Upper lobe of left lung (tissue), 6 donors: ENCODE measurements around the gene TGFBR3. TPM values are rescaled to one million over a fixed set of nuclear protein-coding genes. Genes with fewer than 3 reads are reported as not detected.

ENCODE experiments used
- ATAC-seq, 2 donors: fragments of 200-7000 bp; cut with Tn5 transposase; one replicate each; pipeline ENCODE4 v1.9.1; 2022; ENCODE audit warnings: mild to moderate bottlenecking in 2 of 2, moderate library complexity in 2 of 2; ENCODE audit not compliant: low FRiP score in 2 of 2
- DNase-seq, 2 donors: peaks; one replicate each; pipeline ENCODE4 v3.0.0-alpha.2; 2019 to 2020
- H3K27ac ChIP-seq, 4 donors: fragments of 200-600 bp; sonication (generic); one replicate each; pipeline ENCODE4 v1.5.1; 2016 to 2019
- H3K27me3 ChIP-seq, 4 donors: fragments of 200-600 bp; sonication (generic); one replicate each; pipeline ENCODE4 v1.5.1; 2017 to 2019
- H3K36me3 ChIP-seq, 4 donors: fragments of 200-600 bp; sonication (generic); one replicate each; pipeline ENCODE4 v1.5.1; 2016 to 2019
- H3K4me1 ChIP-seq, 4 donors: fragments of 200-600 bp; sonication (generic); one replicate each; pipeline ENCODE4 v1.5.1; 2018 to 2019
- H3K4me3 ChIP-seq, 4 donors: fragments of 200-600 bp; sonication (generic); one replicate each; pipeline ENCODE4 v1.5.1; 2017 to 2019; ENCODE audit warnings: mild to moderate bottlenecking in 2 of 4, moderate library complexity in 1 of 4
- H3K9me3 ChIP-seq, 4 donors: fragments of 200-600 bp; sonication (generic); one replicate each; pipeline ENCODE4 v1.5.1; 2018 to 2019
- EP300 ChIP-seq, 4 donors: sonication (generic); formaldehyde crosslinking; IDR thresholded peaks; one replicate each; pipeline ENCODE4 v1.5.1; 2017; ENCODE audit warnings: antibody characterized with exemption in 4 of 4, control low read depth in 2 of 4
- POLR2A ChIP-seq, 4 donors: fragments of 450-650 bp; IDR thresholded peaks; one replicate each; pipeline ENCODE4 v1.5.1; 2016 to 2017; ENCODE audit warnings: antibody characterized with exemption in 4 of 4, mild to moderate bottlenecking in 2 of 4
- POLR2AphosphoS5 ChIP-seq, 2 donors: sonication (generic); formaldehyde crosslinking; IDR thresholded peaks; one replicate each; pipeline ENCODE4 v1.5.1; 2017; ENCODE audit warnings: antibody characterized with exemption in 2 of 2
- WGBS, 2 donors: methylation state at CpG; one replicate each; pipeline ENCODE4 v1.1.5; 2017 to 2018; 5-methylcytosine and 5-hydroxymethylcytosine counted together
- total RNA-seq, 6 donors: library from RNA; depleted of rRNA in 4 of 6; stranded (reverse); fragments of >200 nt in 4 of 6; gene quantifications; one replicate each; pipeline versions ENCODE4 v1.1.0 to v1.2.1, GENCODE V29; 2016 to 2021
- TF ChIP-seq, protein P1 (sequence below), 6 experiments: fragments of 450-650 bp in 4 of 6; fragments of 200-600 bp in 2 of 6; sonication (generic) in 2 of 6; IDR thresholded peaks; one replicate each; pipeline ENCODE4 v1.5.1; 2016 to 2019; ENCODE audit warnings: antibody characterized with exemption in 6 of 6
- donor health status: DM: no; HTN: no; CAD: no; lungs with moderate emphysema.
- donor health status: DM: no; HTN: yes; CAD: no; lungs with severe emphysema.

The TGFBR3 gene
- total RNA-seq, 6 donors from 2014 or later: 33.5 to 78.3 (median 57.1) TPM

- H3K36me3 ChIP-seq: no peaks in the 10 kb centered on the region
- peaks cover 28 to 49% (median 41%) of the 10 kb centered on the region in 4 donors for H3K4me1 ChIP-seq
- no peaks in the 10 kb centered on the region for H3K27me3 ChIP-seq
- H3K4me3 ChIP-seq: no peak overlapping the region
- 66 to 76% methylated on average over 8 of the region's 8 CpGs for WGBS, 2 donors
- no peak overlapping the region for H3K27ac ChIP-seq
- TF ChIP-seq EP300 (IDR thresholded peaks at IDR 0.05): no peak
- TF ChIP-seq, protein P1, sequence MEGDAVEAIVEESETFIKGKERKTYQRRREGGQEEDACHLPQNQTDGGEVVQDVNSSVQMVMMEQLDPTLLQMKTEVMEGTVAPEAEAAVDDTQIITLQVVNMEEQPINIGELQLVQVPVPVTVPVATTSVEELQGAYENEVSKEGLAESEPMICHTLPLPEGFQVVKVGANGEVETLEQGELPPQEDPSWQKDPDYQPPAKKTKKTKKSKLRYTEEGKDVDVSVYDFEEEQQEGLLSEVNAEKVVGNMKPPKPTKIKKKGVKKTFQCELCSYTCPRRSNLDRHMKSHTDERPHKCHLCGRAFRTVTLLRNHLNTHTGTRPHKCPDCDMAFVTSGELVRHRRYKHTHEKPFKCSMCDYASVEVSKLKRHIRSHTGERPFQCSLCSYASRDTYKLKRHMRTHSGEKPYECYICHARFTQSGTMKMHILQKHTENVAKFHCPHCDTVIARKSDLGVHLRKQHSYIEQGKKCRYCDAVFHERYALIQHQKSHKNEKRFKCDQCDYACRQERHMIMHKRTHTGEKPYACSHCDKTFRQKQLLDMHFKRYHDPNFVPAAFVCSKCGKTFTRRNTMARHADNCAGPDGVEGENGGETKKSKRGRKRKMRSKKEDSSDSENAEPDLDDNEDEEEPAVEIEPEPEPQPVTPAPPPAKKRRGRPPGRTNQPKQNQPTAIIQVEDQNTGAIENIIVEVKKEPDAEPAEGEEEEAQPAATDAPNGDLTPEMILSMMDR (IDR thresholded peaks at IDR 0.05): no peak
- TF ChIP-seq POLR2AphosphoS5 (IDR thresholded peaks at IDR 0.05): no peak
- no peak for TF ChIP-seq POLR2A (IDR thresholded peaks at IDR 0.05)
- ATAC-seq: no peak
- DNase-seq: no peak
- H3K9me3 ChIP-seq: no peaks in the 10 kb centered on the region
Observed at GRCh38 chr1:91806181-91806768, 79.7 kb downstream of the TGFBR3 start.

DNA sequence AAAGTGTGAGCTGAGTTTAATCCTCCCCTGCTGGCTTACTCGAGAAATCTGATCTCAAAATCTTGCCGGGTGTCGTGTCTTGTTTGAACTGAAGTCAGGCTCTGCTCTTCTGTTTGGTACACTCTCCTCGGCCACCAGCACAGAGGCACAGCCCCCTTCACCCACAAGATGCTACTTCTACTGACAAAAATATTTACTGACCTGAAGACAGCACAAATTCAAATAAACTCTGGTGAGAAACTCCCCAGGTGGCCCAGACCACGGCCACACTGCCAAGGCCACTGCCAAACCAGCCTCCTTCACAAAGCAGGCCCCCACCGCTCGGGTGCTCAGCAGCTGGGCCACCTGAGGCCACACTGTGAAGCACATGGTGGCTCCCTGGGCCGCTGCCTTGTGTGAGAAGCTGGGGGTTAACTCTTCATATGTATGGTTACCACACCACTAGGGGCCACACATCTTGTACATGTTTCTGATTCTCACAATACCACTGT is 80.6 kb downstream of the TGFBR3 start:
- Histone ChIP-seq H3K36me3 (no peaks in the 10 kb centered on the region), H3K27ac (peak overlapping the region in 3 of 4 donors; percentile 66 to 73 (median 68)), H3K9me3 (no peaks in the 10 kb centered on the region), H3K27me3 (no peaks in the 10 kb centered on the region), H3K4me1 (peaks cover 28 to 49% (median 41%) of the 10 kb centered on the region in 4 donors), H3K4me3 (no peak overlapping the region)
- TF ChIP-seq POLR2AphosphoS5 (IDR thresholded peaks at IDR 0.05) (no peak), POLR2A (IDR thresholded peaks at IDR 0.05) (no peak), EP300 (IDR thresholded peaks at IDR 0.05) (no peak)
- TF ChIP-seq, protein P1 (IDR thresholded peaks at IDR 0.05): no peak
- 82 to 86% methylated on average over 4 to 8 of the region's 8 CpGs for WGBS, 2 donors
- ATAC-seq (no peak), DNase-seq (peak in 1 of 2 donors; percentile 23)

DNA sequence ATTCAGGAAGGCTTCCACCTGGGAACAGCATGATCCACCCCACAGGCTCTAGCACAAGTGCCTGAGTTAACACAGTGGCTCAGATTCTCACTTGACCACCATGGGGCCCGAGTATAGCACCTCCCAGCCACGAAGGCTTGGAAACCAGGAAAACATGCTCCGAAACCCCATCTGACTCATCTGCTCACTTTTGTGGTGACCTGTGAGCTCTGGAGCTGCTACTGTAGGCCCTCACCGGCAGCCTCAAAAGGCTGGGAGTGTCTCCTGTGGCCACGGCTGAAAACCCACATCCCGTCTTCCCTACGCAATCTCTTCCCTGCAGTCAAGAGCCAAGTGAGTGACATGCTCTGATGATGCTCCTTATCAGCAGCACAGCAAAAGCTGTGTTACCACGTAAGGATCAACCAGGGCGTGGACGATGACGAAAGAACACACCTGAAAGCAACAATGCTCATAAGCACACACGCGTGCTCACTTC is 81.4 kb downstream of the TGFBR3 start:
- Histone ChIP-seq H3K9me3 (no peaks in the 10 kb centered on the region), H3K4me1 (peaks cover 28 to 51% (median 41%) of the 10 kb centered on the region in 4 donors), H3K4me3 (no peak overlapping the region), H3K36me3 (no peaks in the 10 kb centered on the region), H3K27me3 (no peaks in the 10 kb centered on the region), H3K27ac (peak overlapping the region; percentile 38 to 73 (median 67))
- peak in 1 of 2 donors; percentile 27 for ATAC-seq
- 84 to 87% methylated on average over 12 to 13 of the region's 13 CpGs for WGBS, 2 donors
- DNase-seq: no peak
- TF ChIP-seq, protein P1 (IDR thresholded peaks at IDR 0.05): no peak
- TF ChIP-seq EP300 (IDR thresholded peaks at IDR 0.05) (no peak), POLR2AphosphoS5 (IDR thresholded peaks at IDR 0.05) (peak in 1 of 2 donors; percentile 65)

DNA sequence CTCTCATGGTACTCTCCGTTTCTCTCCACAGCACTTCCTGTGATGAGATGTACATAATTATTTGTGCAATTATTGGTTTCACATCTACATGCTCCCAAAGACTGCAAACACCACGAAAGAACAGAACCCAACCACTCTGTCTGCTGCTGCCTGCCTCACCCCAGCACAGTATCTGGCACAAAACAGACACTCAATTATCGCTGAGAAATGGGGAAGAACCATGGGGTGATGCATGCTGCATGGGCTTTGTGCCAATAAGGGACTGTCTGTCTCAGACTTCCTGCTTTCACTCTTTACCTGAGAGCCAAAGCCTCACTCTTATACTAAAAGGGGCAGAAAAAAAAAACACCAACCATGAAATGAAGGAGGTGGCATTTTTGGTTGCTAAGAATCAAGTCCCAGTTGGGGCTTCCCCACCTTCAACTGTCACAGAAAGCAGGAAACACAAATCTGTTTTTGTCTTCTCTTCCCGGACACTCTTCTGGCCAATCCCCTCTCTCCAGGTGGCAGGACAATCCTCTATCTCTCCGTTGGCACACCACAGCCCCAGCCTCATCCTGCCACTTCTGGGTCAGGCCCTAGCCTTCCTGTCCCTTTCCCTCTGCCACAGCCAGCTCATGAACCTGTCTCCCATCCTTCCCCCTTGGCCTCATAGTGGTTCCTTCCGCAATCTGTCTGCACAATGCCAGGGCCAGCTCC is 82.0 kb downstream of the TGFBR3 start:
- H3K27ac ChIP-seq: peak overlapping the region; percentile 38 to 73 (median 67)
- WGBS, 2 donors: 22 to 50% methylated on average over 6 of the region's 6 CpGs
- peaks cover 32 to 57% (median 44%) of the 10 kb centered on the region in 4 donors for H3K4me1 ChIP-seq
- DNase-seq (no peak), ATAC-seq (peak in 1 of 2 donors; percentile 45)
- no peaks in the 10 kb centered on the region for H3K9me3 ChIP-seq
- H3K36me3 ChIP-seq: no peaks in the 10 kb centered on the region
- no peaks in the 10 kb centered on the region for H3K27me3 ChIP-seq
- H3K4me3 ChIP-seq: no peak overlapping the region
- TF ChIP-seq EP300 (IDR thresholded peaks at IDR 0.05): no peak
- no peak for TF ChIP-seq POLR2A (IDR thresholded peaks at IDR 0.05)
- TF ChIP-seq, protein P1 (IDR thresholded peaks at IDR 0.05): no peak
- TF ChIP-seq POLR2AphosphoS5 (IDR thresholded peaks at IDR 0.05): no peak
